ENCODE results near the gene DUSP5.

DNA sequence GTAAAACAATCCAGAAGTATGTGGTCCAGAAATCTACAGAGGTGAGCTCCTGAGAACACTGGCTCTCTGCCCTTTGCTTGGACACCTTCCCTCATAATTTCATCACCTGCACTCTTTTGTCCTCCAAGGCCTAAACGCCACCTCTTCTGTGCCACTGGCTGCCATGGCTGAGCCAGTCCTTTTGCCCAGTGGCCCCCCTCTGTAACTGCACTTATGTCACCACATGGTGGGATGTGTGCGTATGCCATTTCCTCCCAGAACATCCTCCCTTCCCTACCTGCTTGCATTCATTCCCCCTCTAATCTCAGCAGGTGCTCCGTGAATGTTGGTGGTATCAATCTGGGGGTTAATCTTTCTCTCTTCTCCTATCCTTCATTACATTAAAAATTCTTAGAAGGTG lies 17.3 kb upstream of the DUSP5 start:
- TF ChIP-seq, protein P1, sequence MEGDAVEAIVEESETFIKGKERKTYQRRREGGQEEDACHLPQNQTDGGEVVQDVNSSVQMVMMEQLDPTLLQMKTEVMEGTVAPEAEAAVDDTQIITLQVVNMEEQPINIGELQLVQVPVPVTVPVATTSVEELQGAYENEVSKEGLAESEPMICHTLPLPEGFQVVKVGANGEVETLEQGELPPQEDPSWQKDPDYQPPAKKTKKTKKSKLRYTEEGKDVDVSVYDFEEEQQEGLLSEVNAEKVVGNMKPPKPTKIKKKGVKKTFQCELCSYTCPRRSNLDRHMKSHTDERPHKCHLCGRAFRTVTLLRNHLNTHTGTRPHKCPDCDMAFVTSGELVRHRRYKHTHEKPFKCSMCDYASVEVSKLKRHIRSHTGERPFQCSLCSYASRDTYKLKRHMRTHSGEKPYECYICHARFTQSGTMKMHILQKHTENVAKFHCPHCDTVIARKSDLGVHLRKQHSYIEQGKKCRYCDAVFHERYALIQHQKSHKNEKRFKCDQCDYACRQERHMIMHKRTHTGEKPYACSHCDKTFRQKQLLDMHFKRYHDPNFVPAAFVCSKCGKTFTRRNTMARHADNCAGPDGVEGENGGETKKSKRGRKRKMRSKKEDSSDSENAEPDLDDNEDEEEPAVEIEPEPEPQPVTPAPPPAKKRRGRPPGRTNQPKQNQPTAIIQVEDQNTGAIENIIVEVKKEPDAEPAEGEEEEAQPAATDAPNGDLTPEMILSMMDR (IDR thresholded peaks at IDR 0.05): no peak
- TF ChIP-seq POLR2A (IDR thresholded peaks at IDR 0.05): no peak

Measured in tibial nerve (tissue), 3 donors.